DOHH2 (cell line): Measurements from ENCODE around the gene DDX43.
"Not testable (repeated sequence)": the region's sequence is repeated elsewhere in the genome, so short reads cannot be mapped to it uniquely, and the experiment has no call there.

ENCODE experiments used
- H3F3A ChIP-seq: fragments of 200-600 bp; sonication (generic), shearing (Covaris generic); 2 replicates; pipeline ENCODE4 v1.6.0; 2016; ENCODE audit warnings: antibody characterized with exemption, mild to moderate bottlenecking; ENCODE audit not compliant: control insufficient read depth, insufficient read depth
- H3K27ac ChIP-seq: fragments of 200-600 bp; sonication (generic); 2 replicates; pipeline ENCODE4 v1.5.1; 2014; ENCODE audit warnings: low read depth, mild to moderate bottlenecking, low read length, moderate library complexity
- H3K27me3 ChIP-seq: fragments of 200-600 bp; sonication (generic); 2 replicates; pipeline ENCODE4 v1.6.1; 2014; ENCODE audit warnings: mild to moderate bottlenecking, low read length, mixed read lengths; ENCODE audit not compliant: control insufficient read depth
- H3K36me3 ChIP-seq: fragments of 200-600 bp; sonication (generic); 2 replicates; pipeline ENCODE4 v1.6.1; 2014; ENCODE audit warnings: mild to moderate bottlenecking, low read length, moderate library complexity, mixed read lengths; ENCODE audit not compliant: control insufficient read depth
- H3K4me1 ChIP-seq: fragments of 200-600 bp; sonication (generic); 2 replicates; pipeline ENCODE4 v1.6.1; 2014; ENCODE audit warnings: mild to moderate bottlenecking, low read length, mixed read lengths; ENCODE audit not compliant: control insufficient read depth
- H3K4me2 ChIP-seq: fragments of 200-600 bp; sonication (generic); 2 replicates; pipeline ENCODE4 v1.6.0; 2014; ENCODE audit warnings: mild to moderate bottlenecking, low read length, moderate library complexity
- H3K4me3 ChIP-seq: fragments of 200-600 bp; sonication (generic); 2 replicates; pipeline ENCODE4 v1.5.1; 2014; ENCODE audit warnings: mild to moderate bottlenecking, low read length, mixed read lengths
- H3K79me2 ChIP-seq: fragments of 200-600 bp; sonication (generic); 2 replicates; pipeline ENCODE4 v1.6.1; 2014; ENCODE audit warnings: mild to moderate bottlenecking, low read length, mixed read lengths; ENCODE audit not compliant: control insufficient read depth
- H3K9me2 ChIP-seq: fragments of 200-600 bp; sonication (generic); replicated peaks from 2 replicates; pipeline ENCODE4 v1.6.1; 2014; ENCODE audit warnings: mild to moderate bottlenecking, low read length, mixed read lengths; ENCODE audit not compliant: control insufficient read depth
- H3K9me3 ChIP-seq: fragments of 200-600 bp; sonication (generic); 2 replicates; pipeline ENCODE4 v1.6.1; 2014; ENCODE audit warnings: antibody characterized with exemption, low read length, mixed read lengths; ENCODE audit not compliant: control insufficient read depth, insufficient read depth
- H4K20me1 ChIP-seq: fragments of 200-600 bp; sonication (generic); 2 replicates; pipeline ENCODE4 v1.6.0; 2014; ENCODE audit warnings: low read depth, mild to moderate bottlenecking, antibody characterized with exemption, low read length, moderate library complexity; ENCODE audit not compliant: control insufficient read depth, insufficient read depth
- CTCF ChIP-seq: fragments of 200-600 bp; sonication (generic); IDR thresholded peaks from one replicate; pipeline ENCODE4 v1.5.1; 2014; ENCODE audit warnings: antibody characterized with exemption, mild to moderate bottlenecking, low read depth, low read length; ENCODE audit not compliant: poor library complexity, severe bottlenecking
- EZH2phosphoT487 ChIP-seq: fragments of 200-600 bp; sonication (generic); IDR thresholded peaks from 2 replicates; pipeline ENCODE4 v1.6.1; 2017; ENCODE audit warnings: borderline replicate concordance, mild to moderate bottlenecking, antibody characterized with exemption, low read length, moderate library complexity, mixed read lengths

Gene DDX43

GRCh38 chr6:73371984-73372383 is 22.6 kb upstream of the DDX43 start:
- Histone ChIP-seq H3F3A (no peaks in the 10 kb centered on the region), H3K9me3 (no peaks in the 10 kb centered on the region), H3K4me3 (no peak overlapping the region), H3K27ac (no peak overlapping the region), H3K79me2 (no peaks in the 10 kb centered on the region), H3K4me2 (no peak overlapping the region), H3K27me3 (no peaks in the 10 kb centered on the region), H3K9me2 (no peaks in the 10 kb centered on the region), H4K20me1 (no peaks in the 10 kb centered on the region), H3K4me1 (no peaks in the 10 kb centered on the region), H3K36me3 (no peaks in the 10 kb centered on the region)
- TF ChIP-seq EZH2phosphoT487: no peak
- TF ChIP-seq CTCF: no peak

GRCh38 chr6:73372516-73372915 is 22.1 kb upstream of the DDX43 start:
- no peaks in the 10 kb centered on the region for H4K20me1 ChIP-seq

GRCh38 chr6:73375216-73375615 is 19.4 kb upstream of the DDX43 start:
- H3K4me2 ChIP-seq: no peak overlapping the region
- H3K9me2 ChIP-seq: no peaks in the 10 kb centered on the region
- no peaks in the 10 kb centered on the region for H3K27me3 ChIP-seq
- H3F3A ChIP-seq: no peaks in the 10 kb centered on the region
- H3K79me2 ChIP-seq: no peaks in the 10 kb centered on the region
- TF ChIP-seq CTCF: no peak
- no peak overlapping the region for H3K27ac ChIP-seq
- H3K4me1 ChIP-seq: no peaks in the 10 kb centered on the region
- no peak overlapping the region for H3K4me3 ChIP-seq
- no peaks in the 10 kb centered on the region for H3K36me3 ChIP-seq
- no peaks in the 10 kb centered on the region for H3K9me3 ChIP-seq
- H4K20me1 ChIP-seq: no peaks in the 10 kb centered on the region

More at GRCh38 chr6:73372516-73372915, 22.1 kb upstream of the DDX43 start:
- Histone ChIP-seq H3K4me2 (no peak overlapping the region), H3K9me2 (no peaks in the 10 kb centered on the region), H3K79me2 (no peaks in the 10 kb centered on the region), H3F3A (no peaks in the 10 kb centered on the region), H3K9me3 (no peaks in the 10 kb centered on the region), H3K36me3 (no peaks in the 10 kb centered on the region), H3K4me3 (no peak overlapping the region), H3K27me3 (no peaks in the 10 kb centered on the region), H3K4me1 (no peaks in the 10 kb centered on the region), H3K27ac (no peak overlapping the region)
- TF ChIP-seq CTCF (no peak), EZH2phosphoT487 (no peak)

DNA sequence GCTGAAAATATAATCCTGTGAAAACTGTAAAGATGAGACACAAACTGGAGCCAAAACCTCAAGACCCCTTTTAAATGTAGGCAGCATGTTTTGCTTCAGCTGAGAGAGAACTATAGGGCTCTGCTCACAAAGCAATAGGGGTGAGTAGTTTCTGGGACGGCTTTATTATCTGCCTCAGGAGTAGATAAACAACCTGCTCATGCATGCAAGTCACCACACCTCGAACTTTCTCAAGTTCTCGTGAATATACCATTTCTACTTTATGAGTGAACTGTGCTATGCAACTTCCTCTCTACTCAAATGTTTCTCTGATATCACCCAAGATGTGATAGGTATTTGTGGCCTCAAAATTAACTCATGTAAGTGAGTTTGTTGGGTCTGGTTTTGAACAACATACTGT is 17.4 kb upstream of the DDX43 start:
- H3K4me2 ChIP-seq: no peak overlapping the region
- no peaks in the 10 kb centered on the region for H3K9me2 ChIP-seq
- H3K4me3 ChIP-seq: no peak overlapping the region
- no peaks in the 10 kb centered on the region for H3K9me3 ChIP-seq
- no peaks in the 10 kb centered on the region for H3K79me2 ChIP-seq
- no peaks in the 10 kb centered on the region for H3K27me3 ChIP-seq
- no peak overlapping the region for H3K27ac ChIP-seq
- no peaks in the 10 kb centered on the region for H4K20me1 ChIP-seq
- H3K4me1 ChIP-seq: no peaks in the 10 kb centered on the region
- H3K36me3 ChIP-seq: no peaks in the 10 kb centered on the region
- TF ChIP-seq EZH2phosphoT487 (no peak), CTCF (no peak)
- no peaks in the 10 kb centered on the region for H3F3A ChIP-seq

DNA sequence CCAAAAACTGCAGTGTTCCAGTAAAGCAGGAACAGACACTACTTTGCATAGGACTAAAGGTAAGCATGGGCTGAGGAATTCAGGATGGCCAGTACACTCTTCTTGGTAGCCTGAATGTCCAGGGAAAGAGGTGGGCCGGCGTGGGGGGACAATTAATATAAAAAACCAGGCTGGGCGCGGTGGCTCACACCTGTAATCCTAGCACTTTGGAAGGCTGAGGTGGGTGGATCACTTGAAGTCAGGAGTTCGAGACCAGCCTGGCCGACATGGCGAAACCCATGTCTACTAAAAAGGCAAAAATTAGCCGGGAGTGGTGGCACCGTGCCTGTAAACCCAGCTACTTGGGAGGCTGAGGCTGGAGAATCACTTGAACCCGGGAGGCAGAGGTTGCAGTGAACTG is 13.1 kb upstream of the DDX43 start:
- H3K36me3 ChIP-seq, H3K4me3 ChIP-seq, H3K9me2 ChIP-seq, H3K4me1 ChIP-seq, H3F3A ChIP-seq, H3K27ac ChIP-seq, H3K4me2 ChIP-seq, H3K9me3 ChIP-seq, H3K27me3 ChIP-seq, H4K20me1 ChIP-seq, H3K79me2 ChIP-seq: not testable (repeated sequence)
